HL-60/S4 (cell line): ENCODE data around the gene LRP1-AS.

Experiments
- in situ Hi-C: fragments of 300-500 bp; cut with MboI; formaldehyde crosslinking; loops from 2 replicates; pipeline ENCODE4 v1.14.3; 2022; ENCODE audit warnings: low sequenced_read_pairs

LRP1-AS gene

DNA sequence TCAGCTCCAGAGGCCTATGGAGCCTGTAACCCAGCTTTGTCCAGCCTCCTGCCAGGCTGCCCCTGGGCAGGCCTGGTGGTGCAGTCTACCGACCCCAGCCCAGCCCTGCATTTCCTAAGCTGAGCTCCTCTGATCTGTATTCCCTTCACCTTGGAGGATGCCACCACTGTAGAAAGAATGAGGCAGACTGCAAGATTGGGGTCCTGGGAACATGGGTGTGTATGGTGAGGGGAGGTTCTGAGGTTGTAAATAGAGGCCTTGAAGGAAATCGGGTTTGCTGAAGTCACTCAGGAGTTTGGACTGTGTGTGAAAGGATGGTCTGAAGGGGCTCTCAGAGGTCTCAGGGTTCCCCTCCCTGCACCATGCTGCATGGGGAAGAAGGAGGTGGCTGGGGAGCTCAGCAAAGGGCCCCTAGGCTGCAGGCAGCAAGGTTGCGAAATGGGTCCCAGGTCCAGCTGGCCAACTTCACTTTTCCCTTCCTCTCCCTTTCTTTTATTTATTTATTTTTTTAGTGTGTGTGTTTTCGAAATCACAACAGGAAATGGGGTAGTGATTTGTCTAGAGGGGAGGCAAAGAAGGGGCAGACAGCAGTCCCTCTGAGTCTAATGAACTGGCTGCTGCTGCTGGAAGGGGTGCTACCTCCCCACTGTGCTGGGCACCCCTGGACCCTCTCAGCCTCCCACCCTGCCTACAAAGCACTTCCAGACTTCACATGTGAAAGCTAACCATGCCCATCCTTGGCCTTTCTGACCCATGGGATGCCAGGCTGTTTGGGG, 1.2 kb upstream of the LRP1-AS start:
- in situ Hi-C loops = no loop called here

DNA sequence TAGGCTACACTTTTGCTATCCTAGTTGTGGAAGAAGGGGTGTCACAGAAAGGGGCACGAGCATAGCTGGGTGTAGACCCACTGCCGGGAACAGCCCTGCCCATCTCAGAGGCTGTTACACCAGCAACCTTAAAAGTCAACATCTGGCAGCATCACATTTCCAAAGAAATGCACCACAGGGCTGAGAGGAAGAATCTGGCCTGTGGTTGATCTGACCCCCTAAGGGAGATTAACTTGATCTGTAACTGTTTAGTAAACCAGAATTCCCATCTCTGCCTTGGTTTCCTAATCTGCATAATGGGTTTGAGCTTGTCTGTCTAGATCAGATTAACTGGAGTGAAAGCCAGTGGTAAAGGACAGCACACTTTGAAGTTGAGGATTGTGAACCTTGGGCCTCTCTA, 1.3 kb downstream of the LRP1-AS start:
- in situ Hi-C loops = no loop called here

DNA sequence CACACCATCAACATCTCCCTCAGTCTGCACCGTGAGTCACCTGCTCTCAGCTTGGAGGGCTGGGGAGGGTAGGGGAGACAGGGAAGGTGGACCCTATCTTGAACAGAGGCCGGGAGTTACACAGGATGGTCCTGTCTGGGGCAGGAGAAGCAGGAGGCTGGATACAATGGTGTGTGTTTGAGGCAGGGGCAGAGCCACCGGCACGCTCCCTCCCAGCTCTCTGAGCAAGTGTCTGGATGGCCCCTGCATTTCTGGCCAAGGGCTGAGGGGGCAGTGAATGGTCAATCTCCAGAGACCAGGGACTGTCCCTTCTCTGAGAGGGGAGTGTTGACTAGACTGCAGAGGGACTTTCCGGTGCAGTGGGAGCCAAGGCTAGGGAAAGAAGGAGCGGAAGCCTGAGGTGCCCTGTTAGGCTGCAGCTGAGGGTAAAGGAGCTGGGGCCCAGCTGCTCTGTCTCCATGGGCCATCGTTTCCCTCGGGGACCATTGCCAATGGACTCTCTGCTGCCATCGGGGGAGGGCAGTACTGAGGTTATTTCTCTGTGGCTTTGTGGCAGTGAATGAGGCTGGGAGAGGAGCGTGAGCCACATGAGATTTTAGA, 1.9 kb downstream of the LRP1-AS start:
- in situ Hi-C loops = no loop called here

DNA sequence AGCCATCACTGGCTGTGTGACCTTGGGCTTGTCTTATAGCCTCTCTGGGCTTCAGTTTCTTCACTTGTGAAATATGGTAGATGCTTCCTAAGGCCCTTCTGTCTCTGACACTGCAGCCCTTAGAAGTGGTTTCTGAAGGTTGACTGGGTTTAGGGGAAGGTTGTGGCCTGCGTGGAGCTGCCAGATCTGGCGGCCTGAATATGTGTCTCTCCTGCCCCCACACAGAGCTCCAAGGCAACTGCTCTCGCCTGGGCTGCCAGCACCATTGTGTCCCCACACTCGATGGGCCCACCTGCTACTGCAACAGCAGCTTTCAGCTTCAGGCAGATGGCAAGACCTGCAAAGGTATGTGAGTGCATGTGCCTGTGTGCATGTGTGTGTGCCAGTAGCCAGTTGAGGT, 4.0 kb downstream of the LRP1-AS start:
- in situ Hi-C loops = no loop called here

DNA sequence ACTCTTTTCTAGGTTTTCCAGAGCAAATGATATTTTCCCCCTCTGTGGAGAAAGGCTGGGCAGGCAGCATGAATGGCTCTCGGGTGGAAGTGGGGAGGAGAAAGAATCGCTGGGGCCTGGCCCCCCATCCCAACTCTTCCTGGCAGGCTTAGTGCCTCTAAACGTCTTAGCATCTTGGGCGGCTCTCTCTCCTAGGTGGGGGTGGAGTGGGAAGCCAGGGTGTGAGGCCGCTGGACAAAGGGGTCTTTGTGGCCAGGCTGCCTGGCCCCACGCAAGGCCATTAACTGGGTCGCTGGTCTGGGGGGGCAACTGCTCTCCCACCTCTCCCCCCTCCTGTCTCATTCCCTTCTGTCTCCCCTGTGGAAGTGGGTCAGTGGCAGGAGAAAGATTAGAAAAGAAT, 4.7 kb downstream of the LRP1-AS start:
- in situ Hi-C loops = no loop called here

DNA sequence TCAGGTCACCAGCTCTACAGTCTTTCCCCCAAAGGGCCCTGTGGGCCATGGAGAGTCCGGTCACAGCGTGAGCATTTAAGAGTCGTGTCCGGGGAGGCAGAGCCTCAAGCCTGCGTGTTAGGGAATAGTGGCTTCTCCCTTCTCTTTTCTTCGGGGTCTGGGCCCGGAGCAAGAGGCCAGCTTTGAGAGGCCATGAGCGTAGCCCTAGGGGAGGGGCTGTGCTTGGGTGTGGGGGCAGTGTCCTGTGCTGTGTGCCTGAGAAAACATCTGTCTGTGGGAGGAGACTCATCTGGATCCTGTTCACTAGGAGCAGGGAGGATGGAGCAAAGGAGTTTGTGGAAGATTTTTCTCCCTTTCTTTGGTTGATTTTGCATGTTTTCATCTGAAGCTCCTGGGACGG, 5.3 kb downstream of the LRP1-AS start:
- in situ Hi-C loops = no loop called here

DNA sequence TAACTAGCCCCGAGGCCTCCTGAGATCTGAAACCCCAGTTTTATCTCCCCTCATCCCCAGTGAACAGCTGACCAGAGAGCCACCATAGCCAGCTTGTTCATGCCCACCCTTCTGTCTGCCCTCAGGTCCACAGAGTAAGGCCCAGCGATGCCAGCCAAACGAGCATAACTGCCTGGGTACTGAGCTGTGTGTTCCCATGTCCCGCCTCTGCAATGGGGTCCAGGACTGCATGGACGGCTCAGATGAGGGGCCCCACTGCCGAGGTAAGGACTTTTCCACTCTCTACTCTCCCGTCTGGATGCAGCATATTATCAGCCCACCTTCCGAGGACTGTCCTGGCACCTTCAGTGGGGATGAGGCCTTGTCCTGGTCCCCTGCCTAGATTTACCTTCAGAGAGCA, 6.2 kb downstream of the LRP1-AS start:
- in situ Hi-C loops = no loop called here

DNA sequence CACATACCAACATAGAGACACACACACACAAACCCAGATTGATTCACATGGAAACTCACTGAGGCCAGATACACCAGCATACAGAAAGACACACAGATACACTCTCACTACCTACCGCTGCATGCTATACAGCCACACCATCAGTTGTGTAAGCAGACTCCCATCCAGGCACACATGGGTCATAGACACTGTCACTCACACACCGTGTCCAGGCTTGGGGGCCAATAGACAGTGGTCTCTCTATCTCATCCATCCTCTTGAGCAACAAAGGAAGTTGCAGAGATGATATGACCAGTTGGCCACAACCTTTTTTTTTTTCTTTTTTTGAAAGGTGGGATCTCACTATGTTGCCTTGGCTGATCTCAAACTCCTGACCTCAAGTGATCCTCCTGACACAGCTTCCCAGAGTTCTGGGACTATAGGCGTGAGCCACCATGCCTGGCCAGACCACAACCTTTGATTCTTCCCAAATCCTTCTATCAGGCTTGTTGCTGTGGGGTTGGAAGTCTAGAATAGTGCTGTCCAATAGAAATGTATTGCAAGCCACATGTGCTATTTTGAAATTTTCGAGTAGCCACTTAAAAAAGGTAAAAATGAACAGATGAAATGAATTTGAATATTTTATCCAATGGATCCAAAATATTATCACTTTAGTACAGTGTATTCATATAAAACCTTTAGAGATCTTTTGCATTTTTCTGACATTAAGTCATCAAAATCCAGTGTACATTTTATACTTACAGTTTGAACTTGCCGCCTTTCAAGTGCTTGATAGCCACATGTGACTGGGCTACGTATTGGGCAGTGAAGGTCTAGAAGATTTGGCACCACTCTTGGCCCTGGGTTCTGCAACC, 7.4 kb downstream of the LRP1-AS start:
- in situ Hi-C loops = no loop called here

DNA sequence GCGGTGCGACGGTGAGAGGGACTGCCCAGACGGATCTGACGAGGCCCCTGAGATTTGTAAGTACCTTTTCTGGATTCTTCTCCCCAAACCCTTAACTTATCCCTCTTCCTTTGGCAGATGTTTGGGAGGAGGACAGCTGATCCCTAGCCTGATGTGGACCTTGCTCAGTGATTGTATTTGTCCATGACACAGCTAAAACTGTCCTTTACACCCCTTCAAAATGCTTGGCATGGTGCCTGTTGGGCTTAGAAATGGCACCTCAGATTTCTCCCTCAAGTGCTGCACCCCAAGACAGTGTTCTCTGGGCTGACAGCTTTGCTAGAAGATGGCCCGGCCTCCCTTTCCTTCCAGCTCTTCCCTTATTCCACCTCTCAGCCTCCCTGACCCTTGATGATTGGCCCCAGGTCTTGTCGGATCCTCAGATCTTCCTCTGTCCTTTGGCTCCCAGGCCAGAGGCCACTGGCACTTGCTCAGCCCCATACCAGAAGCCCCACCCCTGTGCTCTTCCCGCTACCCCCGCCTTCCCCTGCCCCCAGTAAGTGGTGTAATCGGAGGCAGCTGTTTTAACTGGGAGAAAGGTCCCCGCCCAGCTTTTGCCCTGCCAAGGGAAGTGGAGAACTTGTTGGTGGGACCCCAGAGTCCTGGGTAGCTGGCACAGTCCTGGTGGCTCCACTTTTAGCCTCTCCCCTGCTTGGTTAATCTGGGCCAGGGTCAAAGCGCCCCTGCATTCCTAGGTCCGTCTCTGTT, 8.7 kb downstream of the LRP1-AS start:
- in situ Hi-C loops = no loop called here

DNA sequence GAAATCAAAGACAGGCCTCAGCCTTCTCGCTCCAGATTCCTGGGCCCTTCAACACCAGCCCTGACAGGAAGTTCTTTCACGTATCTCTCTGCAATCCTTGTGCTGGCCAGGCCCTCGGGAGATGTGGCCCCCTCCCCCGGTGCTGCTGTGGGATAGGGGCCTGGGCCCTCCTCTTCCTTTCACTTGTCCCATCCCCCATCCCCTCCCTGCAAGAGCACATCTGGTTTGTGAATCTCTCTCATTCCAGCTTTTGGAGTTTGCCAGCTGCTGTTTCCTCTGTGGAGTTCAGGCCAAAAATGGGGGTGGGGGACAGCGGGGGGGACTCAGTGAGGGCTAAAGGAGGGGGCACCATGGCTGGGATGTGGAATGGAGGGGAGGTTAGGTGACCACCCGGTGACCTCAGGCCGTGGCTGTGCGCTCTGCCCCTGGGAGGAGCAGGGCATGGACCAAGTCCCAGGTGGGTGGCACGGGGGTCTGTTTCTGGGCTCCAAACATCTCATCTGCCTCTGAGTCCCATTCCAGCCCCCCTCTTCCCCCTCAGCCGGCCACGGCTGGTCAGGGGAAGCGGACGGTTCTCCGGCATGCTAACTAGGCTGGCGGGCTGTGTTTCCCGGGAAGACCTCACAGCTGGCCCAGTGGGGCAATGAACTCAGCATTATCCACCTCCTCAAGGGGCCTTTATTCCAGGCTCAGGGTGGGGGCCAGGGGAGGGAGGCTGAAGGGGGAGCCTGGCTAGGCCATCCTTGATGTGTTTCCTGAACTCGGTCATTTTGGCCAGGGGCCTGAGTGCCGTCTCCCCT, 11.7 kb downstream of the LRP1-AS start:
- in situ Hi-C loops = no loop called here

DNA sequence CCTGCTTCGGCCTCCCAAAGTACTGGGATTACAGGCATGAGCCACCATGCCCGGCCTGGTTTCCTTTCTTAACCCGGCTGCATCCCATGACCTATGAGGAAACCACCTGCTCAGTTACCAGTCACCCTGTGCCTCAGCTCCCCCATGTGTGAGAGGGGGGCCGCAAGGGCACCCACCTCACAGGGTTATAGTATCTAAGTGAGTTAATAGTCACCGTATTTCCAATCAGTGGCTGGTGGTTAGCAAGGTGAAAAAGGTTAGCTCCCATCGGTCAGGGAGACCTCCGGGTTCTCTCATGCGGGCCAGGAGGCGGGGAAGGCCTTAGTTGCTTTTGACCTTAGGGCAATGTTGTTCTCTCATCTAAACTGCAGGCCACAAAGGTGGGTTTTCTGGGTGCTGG, 12.5 kb downstream of the LRP1-AS start:
- in situ Hi-C loops = no loop called here

DNA sequence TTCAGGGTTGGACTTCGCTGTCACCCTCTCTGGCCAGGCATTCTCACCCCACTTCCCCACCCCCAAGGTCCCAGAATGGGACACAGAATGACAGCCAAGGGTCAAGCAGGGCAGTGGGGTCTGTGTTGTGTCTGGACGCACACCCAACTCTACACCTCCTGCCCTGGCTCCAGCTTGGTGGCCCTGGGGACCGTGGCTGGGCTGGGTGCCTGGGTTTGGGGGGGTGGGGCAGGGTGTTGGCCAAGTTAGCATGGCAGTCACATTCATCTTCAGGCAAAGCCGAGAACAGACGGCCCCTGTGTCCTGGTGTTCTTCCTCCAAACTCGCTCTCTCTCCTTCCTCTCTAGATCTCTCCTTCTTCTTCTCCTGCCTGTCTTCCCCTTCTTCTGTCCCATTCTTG, 13.5 kb downstream of the LRP1-AS start:
- in situ Hi-C loops = no loop called here

DNA sequence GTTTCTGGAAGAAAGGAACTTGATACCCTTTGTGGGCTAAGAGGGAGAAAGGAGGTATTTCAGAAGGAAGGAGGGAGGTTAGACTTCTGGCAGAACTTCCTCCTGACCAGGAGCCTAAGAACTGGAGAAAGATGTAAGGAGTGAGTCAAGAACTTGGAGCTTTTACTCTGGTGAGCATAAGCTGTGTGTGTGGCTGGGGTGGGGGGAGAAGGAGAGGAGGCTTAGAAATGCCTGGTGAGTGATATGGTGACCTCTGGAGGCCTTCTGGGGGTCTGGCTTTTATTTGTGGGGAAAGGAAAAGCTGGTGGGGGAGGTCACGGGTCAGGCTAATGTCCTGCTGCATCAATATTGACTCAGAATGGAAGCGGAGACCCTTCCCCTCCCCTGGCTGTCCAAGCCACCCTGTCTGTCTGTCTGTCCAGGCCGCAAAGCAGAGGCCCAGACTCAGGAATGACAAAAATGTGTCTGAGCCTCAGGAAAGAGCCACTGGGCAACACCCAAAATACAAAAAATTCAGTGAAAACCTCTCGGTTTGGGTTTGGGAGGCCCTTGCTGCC, 14.3 kb downstream of the LRP1-AS start:
- in situ Hi-C loops = no loop called here

DNA sequence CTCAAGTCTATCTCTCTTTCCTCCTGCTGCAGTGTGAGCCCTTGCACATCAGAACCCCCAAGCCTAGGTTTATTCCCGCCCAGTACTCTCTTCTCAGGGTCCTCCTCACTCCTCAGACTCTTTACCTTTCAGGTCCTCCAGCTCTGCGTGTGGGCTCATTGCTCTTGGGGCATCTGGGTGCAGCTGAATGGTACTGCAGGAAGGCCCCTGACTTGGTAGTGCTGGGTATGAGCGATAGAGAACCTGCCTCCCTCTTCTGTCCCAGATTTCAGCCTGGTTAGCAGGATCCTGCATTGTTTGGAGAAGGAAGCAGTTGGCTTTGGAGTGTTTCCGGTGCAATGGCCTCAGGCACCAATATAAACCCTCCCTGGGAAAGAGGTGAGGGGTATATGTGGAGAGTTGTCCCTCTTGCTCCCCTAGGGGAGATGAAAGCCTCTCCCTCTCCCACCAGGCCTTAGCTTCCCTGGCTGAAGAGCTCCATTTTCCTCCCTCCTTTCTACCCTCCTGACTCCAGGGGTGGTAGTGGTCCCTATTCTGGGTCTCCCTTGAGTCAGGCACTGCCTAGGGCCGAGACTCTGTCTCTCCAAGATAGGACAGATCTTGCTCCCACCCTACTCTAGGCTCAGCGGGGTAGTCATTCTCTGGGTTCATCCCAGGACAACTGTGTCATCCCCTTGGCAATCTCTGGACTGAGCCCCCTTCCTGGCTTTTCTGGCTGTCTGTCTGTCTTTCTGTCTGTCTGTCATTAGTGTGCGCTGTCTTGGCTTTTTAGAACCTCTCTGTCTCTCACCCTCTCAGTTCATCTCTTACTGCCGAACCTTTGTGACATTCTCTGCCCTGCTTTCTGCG, 15.3 kb downstream of the LRP1-AS start:
- in situ Hi-C loops = no loop called here

DNA sequence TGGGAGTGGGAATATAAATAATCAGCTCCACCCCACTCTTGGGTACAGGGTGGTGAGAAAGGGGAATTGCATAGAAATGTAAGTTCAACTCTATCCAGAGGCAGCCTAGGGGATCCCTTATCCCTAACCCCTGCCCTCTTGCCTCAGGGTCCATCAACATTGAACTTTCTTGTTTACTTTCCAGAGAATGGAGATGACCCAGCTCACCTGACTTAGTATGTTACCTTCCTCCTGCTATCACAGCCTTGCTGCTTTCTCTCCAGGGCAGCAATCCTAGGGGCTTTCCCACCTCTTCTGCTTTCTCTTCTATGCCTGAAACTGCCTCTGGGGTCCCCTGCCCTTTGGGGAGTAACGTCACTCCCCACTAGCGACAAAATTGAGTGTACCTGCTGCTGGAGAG, 16.5 kb downstream of the LRP1-AS start:
- in situ Hi-C loops = no loop called here

DNA sequence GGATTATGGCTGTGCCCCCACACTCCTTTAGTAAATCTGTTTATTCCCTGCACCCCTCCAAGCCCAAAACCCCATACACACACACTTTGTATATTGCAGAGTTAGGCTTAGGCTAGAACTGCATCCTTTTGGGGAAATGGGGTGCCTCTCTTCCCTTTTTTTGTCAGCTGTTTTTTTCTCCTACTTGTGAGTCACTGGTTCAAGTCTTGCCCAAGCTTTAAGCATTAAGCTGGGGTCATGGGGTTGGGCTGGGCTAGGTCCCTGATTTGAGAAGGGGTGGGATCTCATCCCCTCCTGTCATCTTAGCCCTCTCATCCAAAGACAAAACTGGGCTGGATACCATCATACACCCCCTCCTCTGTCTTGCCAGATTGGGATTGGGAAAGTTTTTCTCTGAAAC, 17.5 kb downstream of the LRP1-AS start:
- in situ Hi-C loops = no loop called here

DNA sequence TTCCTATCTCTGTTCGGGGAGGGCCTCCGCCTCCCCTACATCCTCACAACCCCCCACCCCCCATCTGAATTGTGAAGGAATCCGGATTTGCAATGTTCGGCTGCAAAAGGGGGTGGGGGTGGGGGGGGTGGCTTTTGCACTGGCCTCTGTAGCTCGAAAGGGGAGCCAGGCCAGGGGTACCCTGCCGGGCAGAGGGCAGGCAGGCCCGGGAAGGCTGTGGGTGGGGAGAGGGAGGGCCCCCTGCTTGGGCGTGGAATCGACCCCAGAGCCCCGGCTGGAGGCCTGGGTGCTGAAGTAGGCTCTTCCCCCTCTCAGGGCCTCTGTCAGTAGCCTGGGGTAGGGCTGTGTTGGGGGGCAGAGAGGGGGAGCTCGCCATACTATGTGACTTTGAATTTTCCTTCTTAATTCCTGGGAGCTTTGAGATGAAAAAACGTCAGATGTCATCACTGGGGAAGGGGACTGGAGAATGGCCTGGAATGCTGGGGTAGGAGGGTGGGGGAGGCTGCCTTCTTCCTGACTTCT, 18.0 kb downstream of the LRP1-AS start:
- in situ Hi-C loops = no loop called here

DNA sequence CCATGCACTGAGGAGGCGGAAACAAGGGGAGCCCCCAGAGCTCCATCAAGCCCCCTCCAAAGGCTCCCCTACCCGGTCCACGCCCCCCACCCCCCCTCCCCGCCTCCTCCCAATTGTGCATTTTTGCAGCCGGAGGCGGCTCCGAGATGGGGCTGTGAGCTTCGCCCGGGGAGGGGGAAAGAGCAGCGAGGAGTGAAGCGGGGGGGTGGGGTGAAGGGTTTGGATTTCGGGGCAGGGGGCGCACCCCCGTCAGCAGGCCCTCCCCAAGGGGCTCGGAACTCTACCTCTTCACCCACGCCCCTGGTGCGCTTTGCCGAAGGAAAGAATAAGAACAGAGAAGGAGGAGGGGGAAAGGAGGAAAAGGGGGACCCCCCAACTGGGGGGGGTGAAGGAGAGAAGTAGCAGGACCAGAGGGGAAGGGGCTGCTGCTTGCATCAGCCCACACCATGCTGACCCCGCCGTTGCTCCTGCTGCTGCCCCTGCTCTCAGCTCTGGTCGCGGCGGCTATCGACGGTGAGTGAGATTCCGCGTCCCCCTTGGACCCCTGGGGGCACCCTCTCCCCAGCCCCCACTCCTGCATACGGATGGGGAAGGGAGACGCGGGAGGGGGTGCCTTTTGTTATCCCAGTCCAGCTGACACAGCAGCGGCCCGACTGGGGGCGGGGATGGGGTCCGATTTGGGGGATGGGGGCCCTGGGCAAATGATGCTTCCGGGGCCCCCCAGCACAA, 18.7 kb downstream of the LRP1-AS start:
- in situ Hi-C loops = no loop called here
